ENCODE measurements around the gene ALCAM.
"Not testable (repeated sequence)": the region's sequence is repeated elsewhere in the genome, so short reads cannot be mapped to it uniquely, and the experiment has no call there.

Gene ALCAM

DNA sequence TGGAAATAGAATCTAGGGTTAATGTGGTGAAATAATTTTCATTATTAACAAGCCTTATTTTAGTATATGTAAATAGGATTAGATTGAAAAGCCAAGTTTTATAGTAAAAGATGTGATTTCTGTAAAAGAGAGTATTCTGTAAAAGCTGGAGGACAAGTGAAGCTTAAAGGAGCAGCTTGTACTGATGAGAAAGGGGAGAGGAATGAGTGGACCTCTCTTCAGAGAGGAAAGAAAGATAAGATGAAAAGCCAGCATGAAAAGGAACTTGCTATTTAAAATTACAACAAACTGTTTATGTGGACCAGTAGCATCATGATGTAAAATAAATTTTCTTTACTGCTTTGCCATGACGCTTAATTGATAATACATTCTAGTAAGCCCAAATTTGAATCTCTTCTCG is 18.5 kb downstream of the ALCAM start:
- Histone ChIP-seq H3K4me3 (ENCODE audit: low read length) (no peak overlapping the region), H3K4me1 (ENCODE audit: insufficient read depth, low read length) (no peaks in the 10 kb centered on the region), H3K36me3 (ENCODE audit: insufficient read depth, low read length) (no peaks in the 10 kb centered on the region), H3K9me3 (ENCODE audit: low read length) (no peaks in the 10 kb centered on the region), H3K27me3 (ENCODE audit: insufficient read depth, low read length) (no peaks in the 10 kb centered on the region), H2AFZ (ENCODE audit: low read depth, low read length) (no peak overlapping the region)

DNA sequence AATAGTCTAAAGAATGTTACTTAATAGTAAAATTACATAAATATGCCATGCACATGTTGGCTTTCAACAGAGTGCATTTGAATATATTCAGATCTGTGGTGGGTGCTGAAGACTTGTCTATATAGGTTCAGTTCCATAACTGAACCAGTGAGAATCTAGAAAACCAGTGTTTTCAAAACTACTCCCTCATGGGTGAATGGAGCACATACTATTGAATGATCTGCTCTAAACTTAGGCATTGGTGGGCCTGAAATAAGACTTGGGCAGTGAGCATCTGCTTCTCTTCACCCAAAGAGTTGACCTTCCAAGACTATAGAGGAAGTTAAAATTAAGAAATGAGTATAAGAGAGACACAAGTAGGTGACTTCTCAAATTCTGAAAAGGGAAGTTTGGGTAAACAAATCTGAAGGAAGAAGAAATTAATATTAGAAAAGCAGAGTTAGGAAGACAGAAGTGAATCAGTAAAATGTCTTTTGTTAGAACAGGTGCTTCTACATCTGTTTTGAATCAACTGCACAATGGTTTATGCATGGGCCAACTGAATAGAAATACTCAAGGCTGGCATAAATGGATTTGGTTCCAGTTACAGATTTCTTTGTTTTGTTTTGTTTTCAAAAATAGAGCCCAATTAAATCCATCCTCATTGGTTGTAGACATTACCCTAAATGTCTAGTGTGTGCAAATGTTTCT is 19.3 kb downstream of the ALCAM start:
- Histone ChIP-seq H3K27me3 (ENCODE audit: insufficient read depth, low read length) (no peaks in the 10 kb centered on the region), H3K36me3 (ENCODE audit: insufficient read depth, low read length) (no peaks in the 10 kb centered on the region), H3K4me1 (ENCODE audit: insufficient read depth, low read length) (no peaks in the 10 kb centered on the region), H3K9me3 (ENCODE audit: low read length) (no peaks in the 10 kb centered on the region), H2AFZ (ENCODE audit: low read depth, low read length) (no peak overlapping the region), H3K4me3 (ENCODE audit: low read length) (no peak overlapping the region)

DNA sequence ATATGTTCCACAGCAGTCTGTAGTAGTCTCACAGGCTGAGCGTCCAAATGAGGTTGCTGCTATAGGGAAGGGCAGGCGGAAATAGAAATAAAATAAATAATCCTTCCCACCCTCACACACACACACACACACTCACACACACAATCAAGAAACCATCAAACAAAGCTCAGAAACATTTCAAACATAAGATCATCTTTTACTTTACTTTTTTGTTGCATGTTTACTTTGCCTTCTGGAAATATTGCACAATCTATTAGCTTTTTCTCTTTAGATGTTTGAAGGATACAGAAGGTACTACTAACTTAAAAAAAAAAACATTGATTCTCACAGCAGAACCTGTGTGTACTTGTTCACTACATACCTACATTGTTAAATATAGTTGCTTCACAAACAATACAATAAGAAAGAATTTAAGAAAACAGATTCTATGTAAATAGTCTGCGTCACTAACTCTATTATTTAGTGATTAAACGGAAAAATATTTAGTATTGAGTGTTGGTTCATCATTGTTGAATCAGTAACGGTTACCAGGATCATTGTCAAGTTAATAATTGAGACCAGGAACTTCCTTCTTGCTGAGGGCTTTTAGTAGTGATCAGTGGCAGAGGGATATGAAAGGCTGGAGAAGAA is 20.5 kb downstream of the ALCAM start:
- Histone ChIP-seq H3K9me3 (ENCODE audit: low read length) (no peaks in the 10 kb centered on the region), H3K4me3 (ENCODE audit: low read length) (no peak overlapping the region), H3K27me3 (ENCODE audit: insufficient read depth, low read length) (no peaks in the 10 kb centered on the region)

DNA sequence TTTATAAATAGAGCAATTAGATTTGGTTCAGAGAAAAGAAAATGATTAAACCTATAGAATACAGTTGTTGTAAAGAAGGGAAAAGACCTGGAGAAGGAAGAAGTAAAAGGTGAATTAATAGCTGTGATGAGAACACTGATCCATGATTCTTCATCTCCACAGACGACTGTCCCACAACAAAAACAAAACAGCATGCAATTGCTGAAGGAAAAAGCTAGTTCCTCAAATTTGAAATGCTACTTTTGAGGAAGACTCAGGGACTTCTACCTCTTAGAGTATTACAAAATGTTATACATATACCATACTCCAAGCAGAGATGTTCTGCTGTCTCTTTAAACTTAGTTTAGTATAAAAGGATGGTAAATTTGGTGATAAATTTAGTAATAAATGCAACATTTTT is 21.5 kb downstream of the ALCAM start:
- H3K4me1 ChIP-seq (ENCODE audit: insufficient read depth, low read length): no peaks in the 10 kb centered on the region
- no peak overlapping the region for H3K4me3 ChIP-seq (ENCODE audit: low read length)
- H3K27me3 ChIP-seq (ENCODE audit: insufficient read depth, low read length): no peaks in the 10 kb centered on the region
- no peaks in the 10 kb centered on the region for H3K36me3 ChIP-seq (ENCODE audit: insufficient read depth, low read length)
- no peak overlapping the region for H2AFZ ChIP-seq (ENCODE audit: low read depth, low read length)
- no peaks in the 10 kb centered on the region for H3K9me3 ChIP-seq (ENCODE audit: low read length)

More for the DNA sequence above, 20.5 kb downstream of the ALCAM start:
- Histone ChIP-seq H3K36me3 (ENCODE audit: insufficient read depth, low read length) (no peaks in the 10 kb centered on the region), H2AFZ (ENCODE audit: low read depth, low read length) (no peak overlapping the region), H3K4me1 (ENCODE audit: insufficient read depth, low read length) (no peaks in the 10 kb centered on the region)

DNA sequence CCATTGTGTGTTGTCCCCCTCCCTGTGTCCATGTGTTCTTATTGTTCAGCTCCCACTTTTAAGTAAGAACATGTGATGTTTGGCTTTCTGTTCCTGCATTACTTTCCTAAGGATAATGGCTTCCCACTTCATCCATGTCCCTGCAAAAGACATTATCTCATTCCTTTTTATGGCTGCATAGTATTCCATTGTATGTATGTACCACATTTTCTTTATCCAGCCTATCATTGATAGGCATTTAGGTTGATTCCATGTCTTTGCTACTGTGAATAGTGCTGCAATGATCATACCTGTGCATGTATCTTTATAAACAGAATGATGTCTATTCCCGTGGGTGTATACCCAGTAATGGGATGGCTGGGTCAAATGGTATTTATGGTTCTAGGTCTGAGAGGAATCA is 23.1 kb downstream of the ALCAM start:
- H3K4me1 ChIP-seq (ENCODE audit: insufficient read depth, low read length); H3K4me3 ChIP-seq (ENCODE audit: low read length); H3K27me3 ChIP-seq (ENCODE audit: insufficient read depth, low read length); H3K36me3 ChIP-seq (ENCODE audit: insufficient read depth, low read length); H2AFZ ChIP-seq (ENCODE audit: low read depth, low read length); H3K9me3 ChIP-seq (ENCODE audit: low read length): not testable (repeated sequence)

DNA sequence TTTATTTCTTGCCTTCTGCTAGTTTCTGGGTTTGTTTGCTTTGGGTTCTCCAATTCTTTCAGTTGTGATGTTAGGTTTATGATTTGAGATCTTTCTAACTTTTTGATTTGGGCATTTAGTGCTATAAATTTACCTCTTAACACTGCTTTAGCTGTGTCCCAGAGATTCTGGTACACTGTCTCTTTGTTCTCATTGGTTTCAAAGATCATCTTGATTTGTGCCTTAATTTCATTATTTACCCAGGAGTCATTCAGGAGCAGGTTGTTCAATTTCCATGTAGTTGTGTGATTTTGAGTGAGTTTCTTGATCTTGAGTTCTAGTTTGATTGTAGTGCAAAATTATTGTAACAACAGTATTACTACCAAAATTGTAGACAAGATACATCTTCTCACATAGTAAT is 25.9 kb downstream of the ALCAM start:
- not testable (repeated sequence) for H3K4me1 ChIP-seq (ENCODE audit: insufficient read depth, low read length); H3K4me3 ChIP-seq (ENCODE audit: low read length); H2AFZ ChIP-seq (ENCODE audit: low read depth, low read length); H3K9me3 ChIP-seq (ENCODE audit: low read length); H3K36me3 ChIP-seq (ENCODE audit: insufficient read depth, low read length); H3K27me3 ChIP-seq (ENCODE audit: insufficient read depth, low read length)

DNA sequence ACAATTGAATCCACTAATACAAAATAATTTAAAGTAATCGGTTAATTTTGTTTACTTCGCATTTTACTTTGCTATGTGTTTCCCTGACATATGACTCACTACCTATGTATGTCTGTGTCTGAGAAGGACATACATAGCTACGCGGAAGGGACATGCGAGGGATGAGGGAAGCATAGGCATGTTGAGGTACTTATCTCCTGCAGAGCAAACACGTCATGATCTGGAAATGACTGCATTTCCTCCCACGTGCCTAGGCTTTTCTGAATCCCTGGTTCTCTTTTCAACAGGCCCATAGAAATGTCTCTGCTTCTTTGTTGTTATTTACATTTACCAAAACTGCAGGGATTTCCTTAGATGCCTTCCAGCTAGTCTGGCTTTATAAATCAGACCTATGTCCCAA is 27.5 kb downstream of the ALCAM start:
- H3K4me1 ChIP-seq (ENCODE audit: insufficient read depth, low read length): peaks cover 3% of the 10 kb centered on the region
- H3K9me3 ChIP-seq (ENCODE audit: low read length): no peaks in the 10 kb centered on the region
- H3K4me3 ChIP-seq (ENCODE audit: low read length): no peak overlapping the region
- no peaks in the 10 kb centered on the region for H3K36me3 ChIP-seq (ENCODE audit: insufficient read depth, low read length)
- H2AFZ ChIP-seq (ENCODE audit: low read depth, low read length): no peak overlapping the region
- no peaks in the 10 kb centered on the region for H3K27me3 ChIP-seq (ENCODE audit: insufficient read depth, low read length)

DNA sequence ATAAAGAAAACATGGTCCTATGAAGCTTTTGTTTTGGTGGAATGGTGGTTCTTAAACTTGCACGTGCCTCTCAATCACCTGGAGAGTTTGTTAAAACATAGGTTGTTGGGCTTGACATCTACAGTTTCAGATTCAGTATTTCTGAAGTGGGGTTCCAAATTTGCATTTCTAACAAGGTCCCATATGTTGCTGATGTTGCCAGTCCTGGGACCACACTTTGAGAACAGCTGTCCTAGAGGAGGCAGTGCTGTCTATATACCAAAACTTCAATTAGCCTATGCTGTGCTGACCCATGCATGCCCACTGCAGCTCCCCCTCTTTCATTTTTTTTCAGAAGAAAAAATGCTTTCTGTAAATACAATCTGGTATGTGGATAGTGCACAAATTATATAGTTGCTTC is 31.3 kb downstream of the ALCAM start:
- H3K9me3 ChIP-seq (ENCODE audit: low read length): no peaks in the 10 kb centered on the region
- H3K4me3 ChIP-seq (ENCODE audit: low read length): no peak overlapping the region
- no peaks in the 10 kb centered on the region for H3K27me3 ChIP-seq (ENCODE audit: insufficient read depth, low read length)
- H3K4me1 ChIP-seq (ENCODE audit: insufficient read depth, low read length): peaks cover 3% of the 10 kb centered on the region
- no peaks in the 10 kb centered on the region for H3K36me3 ChIP-seq (ENCODE audit: insufficient read depth, low read length)
- no peak overlapping the region for H2AFZ ChIP-seq (ENCODE audit: low read depth, low read length)

DNA sequence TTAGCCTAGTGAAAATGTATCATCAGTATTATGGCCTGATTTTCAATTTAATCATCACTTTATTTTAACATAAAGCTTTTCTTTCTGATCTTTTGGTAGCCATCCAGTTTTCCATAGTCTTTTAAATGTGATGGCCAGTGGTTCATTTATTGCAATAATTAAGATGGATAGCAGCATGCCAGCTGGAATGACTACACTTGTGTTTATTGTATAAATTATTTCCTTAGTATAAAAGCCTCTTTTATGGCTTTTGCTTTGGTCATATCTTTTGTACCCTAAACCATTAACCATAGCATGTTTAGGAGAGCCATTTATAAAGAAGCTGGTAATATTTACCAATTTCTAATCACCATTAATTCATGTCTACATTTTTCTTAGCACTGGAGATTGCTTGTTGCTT is 31.7 kb downstream of the ALCAM start:
- H3K4me1 ChIP-seq (ENCODE audit: insufficient read depth, low read length): peaks cover 3% of the 10 kb centered on the region
- H3K27me3 ChIP-seq (ENCODE audit: insufficient read depth, low read length): no peaks in the 10 kb centered on the region
- no peaks in the 10 kb centered on the region for H3K36me3 ChIP-seq (ENCODE audit: insufficient read depth, low read length)
- no peak overlapping the region for H3K4me3 ChIP-seq (ENCODE audit: low read length)
- no peaks in the 10 kb centered on the region for H3K9me3 ChIP-seq (ENCODE audit: low read length)
- H2AFZ ChIP-seq (ENCODE audit: low read depth, low read length): peak overlapping the region; percentile 26

DNA sequence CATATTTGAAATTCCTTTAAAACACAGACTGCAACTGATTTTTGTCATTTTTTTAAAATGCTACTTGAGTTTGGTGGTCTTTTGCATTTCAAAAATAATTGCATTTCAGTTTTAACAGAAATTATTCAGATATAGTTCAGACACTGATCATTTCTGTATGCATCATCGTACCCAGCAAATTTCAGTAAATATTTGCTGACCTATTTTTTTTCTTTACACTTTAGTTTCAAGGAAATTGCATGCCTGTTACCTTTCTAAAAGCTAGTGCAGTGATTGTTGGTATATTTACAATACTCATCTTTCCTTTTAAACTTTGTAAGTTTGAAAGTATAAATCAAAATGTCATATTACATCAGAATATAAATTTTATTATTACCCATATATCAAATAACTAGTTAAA is 32.4 kb downstream of the ALCAM start:
- no peaks in the 10 kb centered on the region for H3K27me3 ChIP-seq (ENCODE audit: insufficient read depth, low read length)
- H3K4me3 ChIP-seq (ENCODE audit: low read length): no peak overlapping the region
- H2AFZ ChIP-seq (ENCODE audit: low read depth, low read length): peak overlapping the region; percentile 26
- H3K9me3 ChIP-seq (ENCODE audit: low read length): no peaks in the 10 kb centered on the region
- H3K4me1 ChIP-seq (ENCODE audit: insufficient read depth, low read length): peaks cover 3% of the 10 kb centered on the region
- no peaks in the 10 kb centered on the region for H3K36me3 ChIP-seq (ENCODE audit: insufficient read depth, low read length)

DNA sequence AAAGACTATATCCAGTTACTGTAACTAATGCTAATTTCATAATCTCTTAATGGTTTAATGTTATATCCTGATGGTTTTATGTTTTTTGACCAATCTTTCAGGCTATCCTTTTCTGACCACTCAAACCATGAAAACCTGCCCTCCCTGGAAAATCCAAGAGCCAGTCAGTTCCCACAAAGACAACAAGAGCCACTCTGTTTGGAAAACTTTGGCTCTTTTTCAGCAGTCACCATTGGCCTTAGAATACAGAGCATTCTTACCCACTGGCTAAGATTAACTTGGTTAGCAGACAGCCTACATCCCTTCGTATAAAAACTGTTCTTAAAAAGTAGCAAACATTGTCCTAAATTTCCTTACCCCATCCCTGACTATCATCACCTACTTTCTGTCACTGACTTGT is 32.9 kb downstream of the ALCAM start:
- Histone ChIP-seq H3K4me3 (ENCODE audit: low read length) (no peak overlapping the region), H3K9me3 (ENCODE audit: low read length) (no peaks in the 10 kb centered on the region), H3K4me1 (ENCODE audit: insufficient read depth, low read length) (peaks cover 3% of the 10 kb centered on the region), H3K27me3 (ENCODE audit: insufficient read depth, low read length) (no peaks in the 10 kb centered on the region), H3K36me3 (ENCODE audit: insufficient read depth, low read length) (no peaks in the 10 kb centered on the region), H2AFZ (ENCODE audit: low read depth, low read length) (no peak overlapping the region)

DNA sequence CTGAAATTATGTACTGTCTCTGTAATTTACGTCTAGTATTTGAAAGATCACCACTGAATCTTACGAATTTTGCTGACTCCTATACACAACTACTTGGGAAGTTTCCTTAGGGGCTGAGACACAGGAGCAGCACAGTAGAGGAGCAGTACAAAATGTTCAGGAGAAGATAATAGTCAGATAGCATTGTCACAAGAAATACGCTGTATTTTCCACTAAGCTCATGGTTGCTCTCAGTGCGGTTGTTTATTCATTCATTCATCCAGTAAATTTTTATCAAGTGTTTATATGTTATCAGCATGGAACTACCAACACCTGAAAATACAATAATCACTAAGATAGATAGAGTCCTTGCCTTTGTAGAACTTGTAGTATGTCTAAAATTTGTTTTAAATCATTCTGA is 34.5 kb downstream of the ALCAM start:
- H3K4me3 ChIP-seq (ENCODE audit: low read length): no peak overlapping the region
- H3K36me3 ChIP-seq (ENCODE audit: insufficient read depth, low read length): no peaks in the 10 kb centered on the region
- H3K27me3 ChIP-seq (ENCODE audit: insufficient read depth, low read length): no peaks in the 10 kb centered on the region
- no peak overlapping the region for H2AFZ ChIP-seq (ENCODE audit: low read depth, low read length)
- H3K9me3 ChIP-seq (ENCODE audit: low read length): no peaks in the 10 kb centered on the region
- H3K4me1 ChIP-seq (ENCODE audit: insufficient read depth, low read length): peaks cover 3% of the 10 kb centered on the region

DNA sequence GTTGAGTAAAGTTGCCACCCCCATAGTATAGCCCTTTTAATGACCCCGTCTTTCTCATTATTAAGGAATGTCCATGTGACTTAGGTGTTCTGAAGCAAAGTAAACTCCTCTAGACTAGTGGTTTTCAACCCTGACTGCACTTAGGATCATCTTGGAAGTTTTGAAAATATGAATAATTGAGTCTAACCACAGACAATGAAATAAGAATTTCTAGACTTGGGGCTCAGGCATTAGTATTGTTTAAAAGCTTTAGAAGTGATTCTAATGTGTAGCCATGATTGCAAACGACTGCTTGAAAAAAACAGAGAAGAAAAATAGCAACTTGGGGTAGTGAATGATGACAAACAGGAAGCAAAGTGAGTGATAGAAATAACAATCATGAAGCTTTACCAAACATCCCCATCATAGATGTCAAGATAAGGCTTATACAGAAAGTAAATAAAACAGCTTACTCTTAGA is 35.0 kb downstream of the ALCAM start:
- Histone ChIP-seq H3K4me1 (ENCODE audit: insufficient read depth, low read length) (peaks cover 3% of the 10 kb centered on the region), H2AFZ (ENCODE audit: low read depth, low read length) (no peak overlapping the region), H3K27me3 (ENCODE audit: insufficient read depth, low read length) (no peaks in the 10 kb centered on the region), H3K4me3 (ENCODE audit: low read length) (no peak overlapping the region), H3K36me3 (ENCODE audit: insufficient read depth, low read length) (no peaks in the 10 kb centered on the region), H3K9me3 (ENCODE audit: low read length) (no peaks in the 10 kb centered on the region)

DNA sequence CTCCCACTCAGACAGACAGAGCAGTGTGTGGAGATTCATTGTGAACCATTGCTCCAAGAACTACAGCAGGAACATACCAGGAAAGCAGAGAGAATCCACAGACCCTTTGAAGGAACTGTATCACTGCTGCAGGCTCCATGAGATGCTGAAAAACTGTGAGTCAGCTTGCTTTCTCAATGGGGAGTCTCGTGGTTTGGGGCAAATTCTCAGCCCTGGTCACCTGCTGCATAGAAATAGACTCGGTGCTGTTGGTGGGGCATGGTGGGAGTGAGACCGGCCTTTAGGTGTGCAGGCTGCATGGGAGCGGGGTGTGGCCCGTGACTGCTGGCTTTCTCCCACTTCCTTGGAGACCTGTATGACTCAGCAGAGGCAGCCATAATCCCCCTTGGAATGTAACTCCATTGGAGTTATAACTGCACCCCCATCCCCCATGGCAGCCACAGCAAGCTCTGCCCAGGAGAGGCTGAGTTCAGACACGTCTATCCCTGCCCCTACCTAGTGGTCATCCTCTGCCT is 35.6 kb downstream of the ALCAM start:
- H3K4me1 ChIP-seq (ENCODE audit: insufficient read depth, low read length): peaks cover 3% of the 10 kb centered on the region
- H3K9me3 ChIP-seq (ENCODE audit: low read length): no peaks in the 10 kb centered on the region
- no peak overlapping the region for H2AFZ ChIP-seq (ENCODE audit: low read depth, low read length)
- no peaks in the 10 kb centered on the region for H3K27me3 ChIP-seq (ENCODE audit: insufficient read depth, low read length)
- no peaks in the 10 kb centered on the region for H3K36me3 ChIP-seq (ENCODE audit: insufficient read depth, low read length)
- no peak overlapping the region for H3K4me3 ChIP-seq (ENCODE audit: low read length)
